ENCODE measurements around the gene FOXL2.
"Not testable (repeated sequence)": the region's sequence is repeated elsewhere in the genome, so short reads cannot be mapped to it uniquely, and the experiment has no call there.

FOXL2 gene

GRCh38 chr3:138923531-138923994 lies 23.4 kb downstream of the FOXL2 start:
- DNase-seq = peak; percentile 69 to 88

GRCh38 chr3:138922400-138922799 lies 24.5 kb downstream of the FOXL2 start:
- not testable (repeated sequence) for DNase-seq

- no peak for DNase-seq
These were observed 25.3 kb downstream of the FOXL2 start for GRCh38 chr3:138921316-138922292.

- DNase-seq = no peak
These were observed 27.6 kb downstream of the FOXL2 start for GRCh38 chr3:138919325-138919724.

GRCh38 chr3:138916824-138917223 lies 30.1 kb downstream of the FOXL2 start:
- DNase-seq = no peak

GRCh38 chr3:138915503-138916498 lies 31.1 kb downstream of the FOXL2 start:
- peak; percentile 62 to 94 for DNase-seq

- peak in 1 of 2 experiments; percentile 38 for DNase-seq
These were observed 32.0 kb downstream of the FOXL2 start for GRCh38 chr3:138914870-138915502.

GRCh38 chr3:138913766-138914165 lies 33.2 kb downstream of the FOXL2 start:
- DNase-seq = no peak

- DNase-seq = no peak
These were observed 34.7 kb downstream of the FOXL2 start for GRCh38 chr3:138912237-138912636.

GRCh38 chr3:138911621-138912020 lies 35.3 kb downstream of the FOXL2 start:
- DNase-seq = no peak

- no peak for DNase-seq
These were observed 37.0 kb downstream of the FOXL2 start for GRCh38 chr3:138909904-138910303.

- DNase-seq = no peak
These were observed 38.1 kb downstream of the FOXL2 start for GRCh38 chr3:138908846-138909245.

GRCh38 chr3:138907539-138907938 lies 39.4 kb downstream of the FOXL2 start:
- no peak for DNase-seq

- DNase-seq = no peak
These were observed 44.8 kb downstream of the FOXL2 start for GRCh38 chr3:138902171-138902570.

- DNase-seq = no peak
These were observed 45.4 kb downstream of the FOXL2 start for GRCh38 chr3:138901567-138901966.

- DNase-seq = no peak
These were observed 47.5 kb downstream of the FOXL2 start for GRCh38 chr3:138899351-138899991.

GRCh38 chr3:138898708-138899107 lies 48.2 kb downstream of the FOXL2 start:
- DNase-seq = no peak

GRCh38 chr3:138898301-138898700 lies 48.6 kb downstream of the FOXL2 start:
- no peak for DNase-seq
